Measurements from ENCODE around the gene WDR83.
A peak's percentile ranks its signal among the peaks of the same experiment; 100 is the strongest.
"Not testable (repeated sequence)": the region's sequence is repeated elsewhere in the genome, so short reads cannot be mapped to it uniquely, and the experiment has no call there.

Gene WDR83

DNA sequence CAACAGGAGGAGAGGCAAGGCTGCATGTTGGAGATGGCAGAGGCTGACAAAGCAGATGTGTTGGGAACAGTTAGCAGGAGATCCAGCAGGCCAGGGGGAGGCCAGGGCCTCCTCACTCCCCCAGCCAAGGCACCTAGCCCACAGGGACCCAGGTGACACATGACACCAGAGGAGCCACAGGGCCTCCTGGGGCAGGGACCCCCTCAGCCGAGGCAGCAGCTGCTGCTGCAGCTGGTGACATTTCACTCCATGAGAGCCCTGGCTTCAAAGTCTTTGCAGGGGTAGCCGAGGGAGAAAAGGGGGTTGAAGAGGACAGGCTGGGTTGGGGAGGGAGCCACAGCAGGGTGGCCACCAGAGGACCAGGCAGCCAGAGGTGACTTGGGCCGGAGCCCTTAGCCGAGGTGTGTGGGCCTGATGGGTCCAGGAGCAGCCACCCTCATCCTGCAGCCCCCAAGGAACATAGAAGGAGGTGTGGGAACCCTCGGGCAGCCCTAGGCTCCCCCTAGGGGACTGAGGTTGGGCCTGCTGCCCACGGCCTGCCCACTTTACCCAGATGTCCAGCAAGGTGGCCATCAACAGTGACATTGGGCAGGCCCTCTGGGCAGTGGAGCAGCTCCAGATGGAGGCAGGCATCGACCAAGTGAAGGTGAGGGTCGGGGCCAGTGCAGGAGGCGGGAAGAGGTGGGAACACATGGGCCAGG is 21.0 kb downstream of the WDR83 start, which contains the start of gene GNG14:
TSS of gene GNG14 (plus strand) at position 503 of the 701 bp plus-strand sequence. CDS start at position 554, 51 bp downstream.
- no peak for DNase-seq (ENCODE audit: low read depth)

GRCh38 chr19:12689012-12689411 is 22.4 kb downstream of the WDR83 start:
- no peak for DNase-seq (ENCODE audit: low read depth)

GRCh38 chr19:12689581-12690216 is 23.1 kb downstream of the WDR83 start:
- DNase-seq (ENCODE audit: low read depth) = no peak

DNA sequence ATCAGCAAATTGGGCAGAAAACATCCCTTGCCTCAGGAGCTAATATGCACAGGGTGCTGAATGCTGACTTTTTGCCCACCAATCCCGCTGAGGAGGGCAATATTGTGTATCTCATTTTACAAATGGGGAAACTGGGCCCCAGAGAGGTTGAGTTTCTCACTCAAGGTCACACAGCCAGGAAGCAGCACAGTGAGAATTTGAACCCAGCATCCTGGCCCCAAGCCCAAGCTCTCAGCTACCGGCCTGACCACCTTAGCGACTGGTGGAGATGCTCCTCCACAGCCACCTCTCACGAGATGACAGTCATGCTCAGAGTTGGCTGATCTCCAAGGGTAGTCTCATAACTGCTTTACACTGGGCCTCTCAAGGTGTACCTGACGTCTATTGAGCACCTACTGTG is 26.4 kb downstream of the WDR83 start:
- no peak for DNase-seq (ENCODE audit: low read depth)

DNA sequence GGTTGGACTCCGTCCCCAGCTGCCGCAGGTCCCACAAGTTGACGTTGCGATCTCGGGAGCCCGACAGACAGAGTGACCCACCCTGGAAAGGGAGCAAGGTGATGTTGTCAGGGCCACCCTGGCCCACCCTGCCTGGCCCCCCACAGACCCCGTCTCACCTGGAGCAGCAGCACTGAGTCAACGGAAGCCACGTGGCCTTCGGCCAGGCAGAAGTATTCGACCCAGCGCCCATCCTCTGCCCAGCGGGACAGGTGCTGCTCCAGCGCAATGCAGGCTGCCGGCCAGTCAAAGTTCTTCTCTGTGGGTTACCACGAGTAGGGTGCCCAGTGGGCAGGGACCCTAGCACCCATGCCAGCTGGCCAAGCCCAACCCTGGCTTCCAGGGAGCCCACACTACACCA is 28.0 kb downstream of the WDR83 start:
- DNase-seq (ENCODE audit: low read depth) = no peak

GRCh38 chr19:12695096-12695495 is 28.5 kb downstream of the WDR83 start:
- no peak for DNase-seq (ENCODE audit: low read depth)

DNA sequence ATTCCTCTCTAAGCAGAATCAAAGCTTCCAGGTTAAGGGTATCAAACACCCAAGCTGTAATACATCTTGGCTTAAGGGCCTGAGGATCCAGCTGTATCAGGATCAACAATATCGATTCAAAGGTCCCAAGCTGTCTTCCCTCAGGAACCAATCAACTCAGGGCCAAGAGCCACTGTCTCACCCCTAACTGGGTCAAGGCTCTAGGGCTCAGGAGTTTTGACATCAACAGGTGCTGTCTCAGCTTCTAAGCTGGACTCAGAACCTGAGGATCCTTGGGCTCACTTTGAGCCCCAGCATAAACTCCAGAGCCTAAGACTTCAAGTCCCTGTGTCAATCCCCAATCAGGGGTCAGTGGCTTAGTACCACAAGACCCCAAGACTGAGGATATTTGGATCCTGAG is 28.9 kb downstream of the WDR83 start:
- no peak for DNase-seq (ENCODE audit: low read depth)

DNA sequence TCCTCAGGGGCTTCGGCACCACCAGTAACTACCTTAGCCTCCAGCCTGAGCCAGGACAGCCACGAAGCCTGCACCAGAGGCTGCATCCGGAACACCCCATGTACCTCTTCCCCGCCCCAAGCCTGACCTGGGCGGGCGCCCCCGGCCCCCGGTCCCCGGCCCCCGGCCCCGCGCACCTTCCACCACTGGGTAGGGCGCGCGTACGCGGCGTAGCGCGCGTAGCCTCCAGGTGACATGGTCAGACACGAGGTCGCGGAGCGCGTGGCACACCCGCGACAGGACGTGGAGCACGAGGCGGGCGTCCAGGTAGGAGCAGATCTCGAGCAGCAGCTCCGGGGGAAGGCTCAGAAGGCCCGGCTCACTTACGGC is 29.4 kb downstream of the WDR83 start:
- no peak for DNase-seq (ENCODE audit: low read depth)

DNA sequence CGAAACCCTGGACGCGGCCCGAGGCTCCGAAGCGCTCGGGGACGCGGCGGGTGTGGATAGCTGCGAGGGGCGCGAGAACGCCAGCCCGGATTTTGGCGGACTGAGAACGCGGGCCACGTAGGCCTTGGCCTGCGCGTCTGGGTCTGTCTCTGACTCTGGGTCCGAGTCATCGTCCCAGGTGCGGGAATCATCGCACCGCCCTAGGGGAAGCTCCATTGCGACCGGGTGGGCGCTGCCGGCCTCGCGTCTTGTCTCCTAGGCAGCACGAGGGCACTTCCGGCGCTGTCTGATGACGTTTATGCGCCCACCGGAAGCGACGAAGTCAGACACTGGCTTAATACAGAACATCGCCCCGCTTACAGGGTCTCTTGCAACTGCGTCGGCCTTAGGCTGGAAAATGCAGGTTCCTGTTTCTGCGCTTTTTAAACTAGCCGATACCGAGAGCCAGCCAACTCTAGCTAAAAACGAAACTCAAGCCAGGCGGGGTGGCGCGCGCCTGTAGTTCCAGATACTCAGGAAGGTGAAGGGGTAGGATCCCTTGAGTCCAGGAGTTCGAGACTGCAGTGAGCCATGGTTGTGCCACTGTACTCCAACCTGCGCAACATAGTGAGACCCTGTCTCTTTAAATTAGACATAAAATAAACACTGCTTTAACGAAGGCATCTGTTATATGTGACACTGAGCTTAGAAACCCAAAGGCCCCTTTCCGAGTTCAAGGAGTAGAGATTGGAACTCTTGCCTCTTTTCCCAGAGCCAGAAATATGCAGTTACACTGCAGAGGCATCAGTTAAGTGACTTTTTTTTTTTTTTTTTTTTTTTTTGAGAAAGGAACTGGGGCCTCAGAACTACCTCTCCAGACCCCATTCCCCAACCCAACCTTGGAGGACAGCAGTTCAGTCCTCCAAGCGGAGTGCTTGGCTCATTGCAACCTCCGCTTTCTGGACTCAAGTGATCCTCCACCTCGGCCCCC is 30.0 kb downstream of the WDR83 start, which contains the start of gene FBXW9:
TSS of gene FBXW9 (minus strand) at position 266 of the 970 bp plus-strand sequence. CDS start at position 216, 50 bp downstream.
- peak; percentile 88 for DNase-seq (ENCODE audit: low read depth)

GRCh38 chr19:12697425-12697824 is 30.8 kb downstream of the WDR83 start:
- DNase-seq (ENCODE audit: low read depth) = not testable (repeated sequence)

GRCh38 chr19:12698138-12698537 is 31.5 kb downstream of the WDR83 start:
- DNase-seq (ENCODE audit: low read depth) = no peak

- DNase-seq (ENCODE audit: low read depth) = no peak
Measured at GRCh38 chr19:12701596-12702282, 35.1 kb downstream of the WDR83 start.

DNA sequence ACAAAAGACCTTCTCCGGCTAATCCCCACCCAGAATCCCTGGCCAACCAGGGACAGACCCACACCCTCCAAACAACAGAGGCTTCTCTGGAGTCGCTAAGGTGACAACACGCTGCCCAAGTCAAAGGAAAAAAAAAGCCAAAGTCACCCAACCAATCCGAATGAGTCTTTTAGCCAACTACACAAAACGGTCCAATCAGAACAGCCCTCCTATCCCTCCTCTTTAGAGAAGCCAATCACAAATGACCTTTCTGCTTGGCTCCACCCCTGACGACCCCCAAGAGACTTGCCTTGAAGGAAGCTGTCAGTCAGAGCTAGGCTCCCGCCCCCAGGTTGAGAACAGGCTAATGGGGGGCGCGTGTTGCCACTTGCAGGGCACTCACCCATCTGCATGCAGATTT is 36.4 kb downstream of the WDR83 start:
- peak; percentile 46 for DNase-seq (ENCODE audit: low read depth)

DNA sequence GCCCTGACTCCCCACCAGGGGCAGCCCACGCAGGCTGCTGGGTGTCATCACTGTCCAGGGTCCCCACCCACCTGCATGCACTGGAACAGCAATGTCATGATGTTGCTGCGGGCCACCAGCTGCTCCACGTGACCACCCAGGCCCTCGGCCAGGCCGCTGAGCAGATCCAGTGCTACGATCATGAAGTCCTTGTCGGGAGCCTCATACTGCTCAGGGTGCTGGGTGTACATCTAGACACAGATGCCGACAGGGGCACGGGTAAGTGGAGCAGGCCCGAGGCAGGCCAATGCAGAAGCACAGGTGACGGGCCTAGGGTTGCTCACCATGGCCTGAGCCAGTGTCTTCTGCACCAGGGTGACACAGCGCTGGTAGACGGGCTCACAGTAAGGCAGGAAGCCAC is 38.6 kb downstream of the WDR83 start:
- DNase-seq (ENCODE audit: low read depth) = no peak

DNA sequence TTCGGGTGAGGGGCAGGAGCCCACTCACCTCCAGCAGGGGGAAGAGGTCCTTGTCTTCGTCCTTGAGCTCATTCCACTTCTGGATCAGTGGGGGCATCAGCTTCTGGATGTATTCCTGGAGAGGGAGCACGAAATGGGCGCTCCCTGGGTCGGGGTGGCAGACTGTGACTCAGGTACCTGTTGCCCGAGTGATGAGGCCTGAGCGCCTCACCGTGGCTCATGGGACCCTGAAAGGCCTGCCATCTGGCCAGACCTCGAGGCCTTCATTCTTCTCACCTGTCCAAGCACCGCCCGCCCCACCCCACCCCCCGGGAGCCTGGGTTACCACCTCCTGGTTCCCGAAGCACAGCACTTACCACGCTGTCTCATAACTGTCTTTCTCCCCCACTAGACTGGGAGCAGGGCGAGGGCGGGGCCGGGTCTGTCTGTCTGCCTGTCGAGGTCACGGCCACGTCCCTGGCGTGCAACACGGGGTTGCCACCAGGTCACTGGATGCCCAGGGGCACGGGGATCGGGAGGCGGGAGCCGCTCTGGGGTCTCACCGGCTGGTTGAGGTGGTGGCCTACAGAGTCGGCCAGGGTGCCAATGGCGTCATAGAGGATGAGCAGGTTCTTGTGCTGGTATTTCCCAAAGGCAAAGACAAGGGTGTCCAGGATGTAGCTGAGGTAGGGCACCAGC is 39.2 kb downstream of the WDR83 start:
- no peak for DNase-seq (ENCODE audit: low read depth)

GRCh38 chr19:12706332-12706718 is 39.7 kb downstream of the WDR83 start:
- no peak for DNase-seq (ENCODE audit: low read depth)

DNA sequence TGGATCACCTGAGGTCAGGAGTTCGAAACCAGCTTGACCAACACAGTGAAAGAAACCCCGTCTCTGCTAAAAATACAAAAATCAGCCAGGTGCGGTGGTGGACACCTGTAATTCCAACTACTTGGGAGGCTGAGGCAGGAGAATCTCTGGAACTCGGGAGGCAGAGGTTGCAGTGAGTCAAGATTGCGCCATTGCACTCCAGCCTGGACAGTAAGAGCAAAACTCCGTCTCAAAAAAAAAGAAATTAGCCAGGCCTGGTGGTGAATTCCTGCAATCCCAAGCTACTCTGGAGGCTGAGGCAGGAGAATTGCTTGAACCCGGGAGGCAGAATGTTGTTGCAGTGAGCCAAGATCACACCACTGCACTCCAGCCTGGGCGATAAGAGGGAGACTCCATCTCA is 42.0 kb downstream of the WDR83 start:
- no peak for DNase-seq (ENCODE audit: low read depth)

- DNase-seq (ENCODE audit: low read depth) = no peak
Measured at GRCh38 chr19:12711187-12711586, 44.6 kb downstream of the WDR83 start.

- DNase-seq (ENCODE audit: low read depth) = not testable (repeated sequence)
Measured at GRCh38 chr19:12712077-12712476, 45.5 kb downstream of the WDR83 start.

DNA sequence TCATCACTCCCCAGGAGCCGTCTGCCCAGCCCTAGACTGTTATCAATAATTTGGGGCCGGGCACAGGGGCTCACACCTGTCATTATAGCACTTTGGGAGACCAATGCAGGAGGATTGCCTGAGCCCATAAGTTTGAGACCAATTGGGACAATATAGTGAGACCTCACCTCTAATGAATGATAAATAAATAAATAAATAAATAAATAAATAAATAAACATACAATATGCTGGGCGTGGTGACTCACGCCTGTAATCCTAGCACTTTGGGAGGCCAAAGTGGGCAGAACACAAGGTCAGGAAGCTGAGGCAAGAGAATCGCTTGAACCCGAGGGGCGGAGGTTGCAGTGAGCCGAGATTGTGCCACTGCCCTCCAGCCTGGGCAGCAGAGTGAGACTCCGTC is 46.7 kb downstream of the WDR83 start:
- not testable (repeated sequence) for DNase-seq (ENCODE audit: low read depth)

DNA sequence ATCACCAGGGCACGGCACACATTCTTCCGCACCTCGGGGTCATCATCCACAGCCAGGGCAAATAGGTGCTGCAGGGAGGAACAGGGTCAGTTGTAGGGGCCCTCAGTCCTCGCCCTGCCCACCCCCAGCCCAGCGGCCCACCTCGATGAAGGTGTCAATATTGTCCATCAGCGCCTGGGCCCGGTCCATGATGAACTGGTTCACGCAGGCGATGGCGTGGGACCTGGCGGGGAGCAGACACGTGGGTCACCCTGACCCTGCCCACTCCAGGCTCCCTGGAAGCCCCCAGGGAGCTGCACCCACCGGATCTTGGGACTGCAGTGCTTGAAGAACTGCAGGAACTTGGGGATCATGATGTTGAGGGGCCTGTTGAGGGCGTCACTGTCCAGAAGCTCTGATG is 48.5 kb downstream of the WDR83 start:
- DNase-seq (ENCODE audit: low read depth) = no peak

Measured in fibroblast of the conjunctiva (primary cell).